Right atrium auricular region (tissue), 2 donors: ENCODE data around the gene XPNPEP2. TPM values are rescaled to one million over a fixed set of nuclear protein-coding genes. Genes with fewer than 3 reads are reported as not detected.

Experiments
- DNase-seq: peaks from one replicate; pipeline ENCODE4 v3.0.0-alpha.2; 2019; ENCODE audit warnings: low spot score
- H3K27ac ChIP-seq, 2 donors: fragments of 200-600 bp; sonication (generic); 1 replicate in 1 of 2; 2 replicates in 1 of 2; pipeline ENCODE4 v1.5.1; 2016 to 2019
- H3K27me3 ChIP-seq, 2 donors: fragments of 200-600 bp; sonication (generic); one replicate each; pipeline versions ENCODE4 v1.5.1 to v1.6.0; 2017 to 2019
- H3K36me3 ChIP-seq: fragments of 200-600 bp; sonication (generic); one replicate; pipeline ENCODE4 v1.5.1; 2016
- H3K4me1 ChIP-seq, 2 donors: fragments of 200-600 bp; sonication (generic); one replicate each; pipeline versions ENCODE4 v1.5.1 to v1.6.0; 2017 to 2019
- H3K4me3 ChIP-seq, 2 donors: fragments of 200-600 bp; sonication (generic); 1 replicate in 1 of 2; 2 replicates in 1 of 2; pipeline ENCODE4 v1.5.1; 2017 to 2019; ENCODE audit warnings: mild to moderate bottlenecking in 1 of 2, moderate library complexity in 1 of 2
- H3K9me3 ChIP-seq, 2 donors: fragments of 200-600 bp; sonication (generic); one replicate each; pipeline ENCODE4 v1.5.1; 2019
- CTCF ChIP-seq, 2 donors: fragments of 200-600 bp; sonication (generic); IDR thresholded peaks; one replicate each; pipeline ENCODE4 v1.5.1; 2019; ENCODE audit warnings: antibody characterized with exemption in 2 of 2
- total RNA-seq, 2 donors: library from RNA; depleted of rRNA; stranded (reverse); fragments of >200 nt; gene quantifications; one replicate each; pipeline ENCODE4 v1.1.0, GENCODE V29; 2016

The XPNPEP2 gene
- total RNA-seq, 2 donors from 2014 or later = 2.0 to 3.5 TPM

DNA sequence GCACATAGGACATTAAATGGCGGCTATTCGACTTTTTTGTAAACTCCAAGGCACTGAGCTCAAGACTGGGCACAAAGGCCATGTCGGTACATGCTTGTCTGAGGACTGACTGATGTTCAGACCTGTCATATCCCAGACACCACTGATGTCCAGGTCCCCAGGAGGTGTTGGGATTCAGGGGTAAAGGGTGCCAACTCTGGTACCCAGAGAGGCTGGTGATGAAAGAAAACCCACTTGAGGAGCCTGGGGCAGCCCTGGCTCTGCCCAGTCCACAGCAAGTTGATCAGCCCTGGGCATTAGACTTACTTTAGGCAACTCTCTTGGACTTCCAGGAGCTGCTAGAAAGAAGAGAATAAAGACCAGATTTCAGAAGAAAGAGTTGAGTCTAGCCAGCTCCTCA, 59.7 kb downstream of the XPNPEP2 start:
- no peaks in the 10 kb centered on the region for H3K27me3 ChIP-seq
- H3K9me3 ChIP-seq = no peaks in the 10 kb centered on the region
- H3K4me1 ChIP-seq = no peaks in the 10 kb centered on the region
- no peak for DNase-seq
- no peaks in the 10 kb centered on the region for H3K36me3 ChIP-seq
- H3K27ac ChIP-seq = no peak overlapping the region
- H3K4me3 ChIP-seq = no peak overlapping the region
- TF ChIP-seq CTCF (IDR thresholded peaks at IDR 0.05) = no peak

GRCh38 chrX:129798888-129799287, 60.1 kb downstream of the XPNPEP2 start:
- Histone ChIP-seq H3K4me1 (no peaks in the 10 kb centered on the region), H3K4me3 (no peak overlapping the region), H3K27me3 (no peaks in the 10 kb centered on the region), H3K36me3 (no peaks in the 10 kb centered on the region), H3K27ac (no peak overlapping the region), H3K9me3 (no peaks in the 10 kb centered on the region)
- no peak for TF ChIP-seq CTCF (IDR thresholded peaks at IDR 0.05)
- DNase-seq = no peak

DNA sequence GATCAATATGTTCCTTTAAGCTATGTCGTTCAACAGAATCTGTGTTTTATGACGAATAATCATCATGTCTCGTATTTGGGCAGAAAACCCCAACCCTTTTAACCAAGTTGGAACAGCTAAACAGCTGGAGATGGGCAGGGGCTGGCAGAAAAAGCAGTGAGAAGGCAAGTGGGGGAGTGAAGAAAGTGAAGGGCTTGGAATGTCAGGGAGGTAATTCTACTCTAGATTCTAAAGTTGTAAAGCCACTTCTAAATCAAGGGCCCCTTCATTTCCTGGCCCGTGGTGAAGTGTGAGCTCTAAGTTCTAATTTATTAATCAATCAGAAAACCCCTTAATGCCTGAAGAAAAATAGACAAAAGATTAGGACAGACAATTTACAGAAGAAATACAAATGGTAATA, 61.4 kb downstream of the XPNPEP2 start:
- no peak for TF ChIP-seq CTCF (IDR thresholded peaks at IDR 0.05)
- Histone ChIP-seq H3K4me1 (no peaks in the 10 kb centered on the region), H3K36me3 (peaks cover 5% of the 10 kb centered on the region), H3K27ac (no peak overlapping the region), H3K9me3 (no peaks in the 10 kb centered on the region), H3K27me3 (no peaks in the 10 kb centered on the region), H3K4me3 (no peak overlapping the region)
- no peak for DNase-seq

DNA sequence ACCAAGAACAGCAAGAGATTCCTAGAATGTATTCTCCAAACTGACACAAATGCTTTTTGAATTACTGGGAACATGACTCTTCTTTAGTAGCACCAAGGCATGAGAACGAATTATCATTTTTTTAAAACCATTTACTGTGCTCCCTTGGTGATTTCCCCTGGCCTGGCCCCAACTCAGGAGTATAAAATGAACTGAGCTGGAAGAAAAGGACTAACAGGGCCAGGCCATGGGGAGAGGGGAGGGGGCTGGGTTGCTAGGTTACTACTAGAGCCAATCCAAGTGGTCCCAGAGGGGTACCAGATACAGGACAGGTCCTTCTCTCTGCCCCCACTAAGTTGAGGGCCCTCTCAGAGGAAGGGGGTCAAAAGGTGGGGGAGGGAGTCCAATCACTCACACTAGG, 64.1 kb downstream of the XPNPEP2 start:
- Histone ChIP-seq H3K27ac (no peak overlapping the region), H3K27me3 (no peaks in the 10 kb centered on the region), H3K4me1 (no peaks in the 10 kb centered on the region), H3K36me3 (peaks cover 13% of the 10 kb centered on the region), H3K4me3 (no peak overlapping the region), H3K9me3 (no peaks in the 10 kb centered on the region)
- TF ChIP-seq CTCF (IDR thresholded peaks at IDR 0.05) = no peak
- DNase-seq = no peak

DNA sequence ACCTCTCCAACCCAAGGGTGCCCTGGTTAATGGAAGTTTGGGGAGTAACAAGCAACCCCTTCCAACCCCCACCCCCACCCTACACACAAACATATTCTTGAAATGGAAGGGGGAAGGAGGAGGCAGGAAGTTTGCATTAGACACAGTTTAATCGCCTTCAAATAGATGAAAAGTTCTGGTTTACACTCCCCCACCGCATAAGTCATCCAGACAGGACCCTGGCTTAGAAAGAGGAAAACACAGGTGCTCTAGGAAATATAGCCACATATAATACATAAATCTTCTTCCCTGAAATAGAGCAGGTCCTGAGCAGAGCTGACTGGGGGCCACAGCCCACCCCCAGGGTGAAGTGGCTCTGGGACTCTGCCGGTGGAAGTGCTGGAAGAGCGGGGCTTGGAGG, 66.0 kb downstream of the XPNPEP2 start:
- no peak for TF ChIP-seq CTCF (IDR thresholded peaks at IDR 0.05)
- H3K9me3 ChIP-seq = no peaks in the 10 kb centered on the region
- no peaks in the 10 kb centered on the region for H3K4me1 ChIP-seq
- H3K4me3 ChIP-seq = no peak overlapping the region
- peaks cover 13% of the 10 kb centered on the region for H3K36me3 ChIP-seq
- no peaks in the 10 kb centered on the region for H3K27me3 ChIP-seq
- no peak overlapping the region for H3K27ac ChIP-seq
- DNase-seq = no peak

DNA sequence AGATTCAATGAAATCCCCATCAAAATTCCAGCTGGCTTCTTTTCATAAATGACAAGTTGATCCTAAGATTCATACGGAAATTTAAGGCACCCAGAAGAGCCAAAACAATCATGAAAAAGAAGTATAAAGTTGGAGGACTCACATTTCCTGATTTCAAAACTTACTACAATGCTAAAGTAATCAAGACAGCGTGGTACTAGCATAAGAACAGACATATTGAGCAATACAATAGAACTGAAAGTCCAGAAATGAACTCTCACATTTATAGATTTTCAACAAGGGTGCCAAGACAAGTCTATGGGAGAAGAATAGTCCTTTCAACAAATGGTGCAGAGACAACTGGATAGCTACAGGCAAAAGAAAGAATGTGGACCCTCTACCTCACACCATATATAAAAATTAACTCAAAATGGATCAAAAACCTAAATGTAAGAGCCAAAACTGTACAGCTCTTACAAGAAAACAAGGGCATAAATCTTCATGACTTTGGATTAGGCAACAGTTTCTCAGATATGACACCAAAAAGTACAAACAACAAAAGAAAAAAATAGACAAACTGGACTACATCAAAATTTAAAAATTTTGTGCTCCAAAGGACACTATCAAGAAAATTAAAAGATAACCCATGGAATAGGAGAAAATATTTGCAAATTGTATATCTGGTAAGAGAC, 69.5 kb downstream of the XPNPEP2 start:
- Histone ChIP-seq H3K4me1 (no peaks in the 10 kb centered on the region), H3K27ac (peak overlapping the region in 1 of 2 donors; percentile 39), H3K4me3 (no peak overlapping the region), H3K9me3 (no peaks in the 10 kb centered on the region), H3K27me3 (no peaks in the 10 kb centered on the region), H3K36me3 (peaks cover 13% of the 10 kb centered on the region)
- no peak for DNase-seq
- TF ChIP-seq CTCF (IDR thresholded peaks at IDR 0.05) = no peak
